Measurements from ENCODE around the gene HMCN2.
A peak's percentile ranks its signal among the peaks of the same experiment; 100 is the strongest.

Gene HMCN2

DNA sequence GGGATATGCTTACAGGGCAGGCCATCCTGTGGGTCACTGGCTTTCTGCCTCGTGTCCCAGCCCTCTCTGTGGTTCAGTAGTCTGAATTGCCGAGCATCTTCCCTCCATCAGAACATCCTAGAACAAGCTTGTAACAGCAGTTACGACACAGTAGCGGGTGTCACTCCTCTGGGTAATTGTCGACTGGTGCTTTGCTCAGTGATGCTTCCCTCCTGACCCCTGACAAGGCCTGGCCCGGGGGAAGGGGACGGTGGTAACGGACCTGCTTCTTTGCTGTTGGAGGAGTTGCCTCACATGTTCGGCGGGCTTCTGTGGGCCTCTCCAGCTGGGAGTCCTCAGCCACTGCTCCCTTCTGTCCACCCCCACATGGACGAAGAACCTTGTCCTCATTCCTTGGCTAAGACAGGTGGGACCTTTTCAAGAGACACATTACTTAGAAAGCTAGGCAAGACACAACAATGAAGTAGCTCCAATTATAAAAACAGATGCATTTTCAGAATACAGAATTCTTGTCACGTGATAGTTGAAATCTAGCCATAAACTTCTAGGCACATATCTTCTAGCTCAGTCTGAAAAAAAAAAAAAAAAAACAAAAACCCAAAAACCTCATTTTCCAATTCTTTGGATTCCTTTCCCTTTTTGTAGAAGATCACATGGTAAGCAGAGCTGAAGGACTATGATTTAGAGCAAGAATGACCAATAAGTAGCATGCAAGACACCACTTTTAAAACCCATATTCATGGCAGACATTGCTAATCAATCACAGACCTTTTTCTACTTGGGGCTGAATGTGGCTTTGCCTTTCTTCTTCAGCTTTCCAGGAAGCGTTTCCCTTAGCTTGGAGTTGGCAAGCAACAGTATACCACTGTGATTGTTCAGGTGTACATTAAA, 25.0 kb downstream of the HMCN2 start:
- DNase-seq = no peak

DNA sequence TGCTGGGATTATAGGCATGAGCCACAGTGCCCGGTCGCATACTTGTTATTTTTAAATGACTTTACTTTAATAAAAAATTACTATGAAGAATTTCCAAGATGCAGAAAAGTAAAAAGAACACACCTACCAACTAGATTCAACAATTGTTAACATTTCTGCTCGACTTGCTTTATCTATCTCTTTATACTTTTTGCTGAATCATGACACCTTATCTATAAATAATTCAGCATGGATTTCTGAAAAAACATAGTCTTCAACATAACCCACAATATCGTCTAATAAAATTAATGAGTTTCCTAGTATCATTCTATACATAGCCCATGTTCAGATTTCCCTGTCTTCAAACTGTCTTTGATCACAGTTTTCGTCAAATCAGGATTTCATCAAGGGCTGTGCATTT, 25.9 kb downstream of the HMCN2 start:
- DNase-seq = no peak

DNA sequence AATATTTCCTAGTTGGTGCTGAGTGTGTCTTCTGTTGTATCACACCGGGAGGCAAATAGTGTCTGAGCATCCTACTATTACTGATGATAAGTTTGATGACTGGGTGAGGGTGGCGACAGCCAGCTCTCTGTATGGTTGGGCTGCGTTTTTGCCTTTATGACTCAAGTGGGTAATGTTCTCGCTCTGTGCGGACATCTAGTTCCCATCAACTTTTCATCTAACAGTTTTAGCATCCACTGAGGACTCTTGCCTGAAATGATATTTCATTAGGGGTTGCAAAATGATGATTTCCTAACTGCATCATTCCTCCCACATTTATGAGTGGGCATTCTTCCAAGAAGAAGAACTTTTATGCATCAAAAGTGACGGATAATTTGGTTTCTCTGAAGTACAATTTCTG, 26.5 kb downstream of the HMCN2 start:
- DNase-seq = no peak

DNA sequence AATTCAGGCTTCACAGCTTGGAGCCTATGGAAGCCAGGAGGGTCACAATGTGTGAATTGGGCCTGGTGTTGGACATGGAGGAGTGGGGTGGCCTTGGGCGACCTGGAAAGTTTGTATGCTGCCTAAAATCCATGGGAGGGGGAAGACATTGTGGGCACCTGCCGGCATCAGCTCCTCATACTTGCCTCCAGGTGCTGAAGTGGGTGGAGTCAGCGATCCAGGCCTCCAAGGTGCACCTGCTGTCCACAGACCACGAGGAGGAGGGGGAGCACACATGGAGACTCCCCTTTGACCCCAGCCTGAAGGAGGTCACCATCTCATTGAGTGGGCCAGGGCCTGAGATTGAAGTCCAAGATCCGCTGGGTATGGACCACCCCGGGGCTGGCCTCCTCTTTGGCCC, 29.1 kb downstream of the HMCN2 start:
- no peak for DNase-seq

DNA sequence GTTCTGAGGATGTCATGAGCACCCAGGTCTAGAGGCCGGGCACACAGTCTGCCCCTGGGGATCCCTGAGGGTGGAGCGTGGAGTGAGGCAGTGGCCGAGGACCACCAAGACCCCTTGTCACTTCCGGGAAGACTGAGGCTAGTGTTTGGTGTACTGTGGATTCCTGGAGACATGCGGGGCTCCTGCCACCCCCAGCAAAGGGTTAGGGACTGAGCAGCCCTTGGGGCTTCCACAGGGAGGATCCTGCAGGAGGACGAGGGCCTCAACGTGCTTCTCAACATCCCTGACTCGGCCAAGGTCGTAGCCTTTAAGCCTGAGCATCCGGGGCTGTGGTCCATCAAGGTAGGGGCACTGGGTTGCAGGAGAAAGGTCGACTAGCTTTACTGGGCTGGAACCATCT, 29.9 kb downstream of the HMCN2 start:
- DNase-seq = no peak

DNA sequence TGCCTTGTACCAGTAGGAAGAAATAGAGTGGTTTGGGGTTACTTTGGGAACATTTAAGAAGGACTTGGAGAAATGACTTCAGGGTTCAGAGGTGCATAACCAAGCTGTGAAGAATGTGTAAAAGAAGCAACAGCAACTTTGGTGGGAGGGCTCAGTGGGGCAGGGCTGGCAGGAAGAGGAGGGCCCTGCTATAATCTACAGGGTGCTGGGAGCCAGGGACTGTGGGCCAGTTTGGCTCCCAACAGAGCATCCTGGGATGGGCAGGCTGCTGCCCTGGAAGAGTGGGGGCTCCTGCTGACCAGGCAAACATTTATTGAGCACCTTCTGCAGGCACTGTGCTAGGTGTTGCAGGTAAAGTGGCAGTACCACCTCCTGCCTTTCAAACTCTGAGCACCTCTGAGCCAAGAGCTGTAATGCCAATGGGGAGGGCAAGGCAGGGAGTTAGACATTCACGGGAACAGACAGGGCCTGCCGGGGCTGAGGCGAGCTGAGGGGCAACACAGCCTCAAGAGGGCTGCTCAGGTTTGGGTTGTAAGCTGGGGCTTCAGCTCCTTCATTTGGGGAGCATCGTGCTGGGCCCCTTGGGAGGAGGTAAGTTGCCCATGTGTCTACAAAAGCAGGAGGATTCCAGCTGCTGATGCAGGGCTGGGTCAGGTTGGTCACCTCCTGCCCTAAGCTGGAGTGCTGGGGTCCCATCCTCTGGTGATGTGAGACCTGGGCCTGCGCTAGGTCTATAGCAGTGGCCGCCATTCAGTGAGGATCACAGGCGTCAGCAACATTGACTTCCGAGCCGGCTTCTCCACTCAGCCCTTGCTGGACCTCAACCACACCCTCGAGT, 30.6 kb downstream of the HMCN2 start:
- DNase-seq = no peak

DNA sequence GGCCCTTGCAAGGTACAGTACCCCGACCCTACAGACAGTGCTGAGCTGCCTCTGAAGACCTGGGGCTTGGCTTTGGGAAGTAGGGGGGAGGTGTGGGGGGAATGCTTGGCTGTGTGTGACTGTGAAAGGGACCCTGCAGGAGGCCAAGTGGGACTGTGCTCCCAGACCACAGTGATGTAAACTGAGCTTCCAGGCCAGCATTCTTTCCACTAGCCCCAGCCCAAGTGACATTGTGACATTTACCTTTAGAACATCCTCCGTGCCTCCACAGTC, 31.2 kb downstream of the HMCN2 start:
- no peak for DNase-seq

DNA sequence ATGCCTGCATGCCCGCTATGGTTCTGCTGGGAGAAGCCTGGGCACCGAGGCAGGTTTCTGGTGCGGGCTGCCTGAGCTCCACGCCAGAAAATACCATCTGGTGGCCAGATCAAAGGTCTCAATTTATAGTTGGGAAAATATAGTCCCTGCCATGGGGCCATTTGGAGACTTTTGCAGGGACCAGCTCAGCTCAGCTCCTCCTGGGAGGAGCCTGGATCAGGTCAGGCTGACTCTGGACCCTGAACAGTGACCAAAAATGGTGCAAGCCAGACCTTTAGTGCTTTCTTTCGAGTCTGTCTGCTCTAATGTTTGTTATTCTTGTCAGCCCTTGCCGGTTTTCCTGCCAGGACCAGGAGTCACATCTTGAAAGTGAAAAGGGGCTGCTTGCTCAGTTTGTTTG, 31.8 kb downstream of the HMCN2 start:
- DNase-seq = no peak

DNA sequence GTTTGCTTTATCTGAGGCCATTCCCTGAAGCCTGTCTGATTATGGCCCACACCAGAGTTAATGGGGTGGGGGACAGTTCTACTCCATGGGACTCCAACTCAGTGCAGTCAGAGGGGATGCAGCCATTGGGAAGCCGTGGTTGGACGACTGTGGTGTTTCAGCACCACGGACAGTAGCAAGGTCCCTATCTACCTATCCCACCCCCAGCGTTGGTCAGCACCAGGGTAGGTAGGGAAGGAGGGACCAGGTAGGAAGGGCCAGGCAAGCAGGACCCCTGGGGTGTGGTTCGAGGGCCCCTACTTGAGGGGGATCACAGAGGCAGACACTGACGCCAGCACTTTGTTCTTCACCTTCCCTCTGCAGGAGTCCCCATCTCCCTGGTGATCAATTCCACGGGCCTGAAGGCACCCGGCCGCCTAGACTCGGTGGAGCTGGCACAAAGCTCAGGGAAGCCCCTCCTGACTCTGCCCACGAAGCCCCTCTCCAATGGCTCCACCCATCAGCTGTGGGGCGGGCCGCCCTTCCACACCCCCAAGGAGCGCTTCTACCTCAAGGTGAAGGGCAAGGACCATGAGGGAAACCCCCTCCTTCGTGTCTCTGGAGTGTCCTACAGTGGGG, 33.2 kb downstream of the HMCN2 start:
- peak; percentile 33 for DNase-seq

DNA sequence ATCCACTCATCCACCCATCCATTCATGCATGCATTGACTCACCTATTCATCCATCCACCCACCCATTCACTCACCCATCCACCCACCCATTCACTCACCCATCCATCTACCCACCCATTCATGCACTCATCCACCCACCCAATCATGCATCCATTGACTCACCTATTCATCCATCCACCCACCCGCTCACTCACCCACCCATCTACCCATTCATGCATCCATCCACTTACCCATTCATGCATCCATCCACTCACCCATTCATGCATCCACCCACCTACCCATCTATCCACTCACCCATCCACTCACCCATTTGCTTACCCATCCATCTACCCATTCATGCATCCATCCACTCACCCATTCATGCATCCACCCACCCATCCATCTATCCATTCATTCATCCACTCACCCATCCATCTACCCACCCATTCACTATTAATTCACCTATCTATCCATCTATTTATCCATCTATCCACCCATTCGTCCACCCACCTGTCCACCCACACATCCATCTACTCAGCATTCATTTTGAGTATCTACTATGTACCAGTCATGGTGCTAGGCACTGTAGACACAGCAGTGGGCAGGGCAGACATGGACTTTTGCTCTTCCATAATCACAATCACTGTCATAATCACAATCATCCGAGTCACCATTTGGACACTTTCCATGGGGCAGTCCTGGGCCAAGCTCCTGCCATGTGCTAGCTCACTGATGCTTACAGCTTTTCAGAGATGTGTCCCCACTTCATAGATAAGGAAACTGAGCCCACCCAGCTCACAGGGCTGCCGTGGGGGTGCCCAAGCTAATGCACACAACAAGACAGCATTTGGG, 34.4 kb downstream of the HMCN2 start:
- DNase-seq = no peak

DNA sequence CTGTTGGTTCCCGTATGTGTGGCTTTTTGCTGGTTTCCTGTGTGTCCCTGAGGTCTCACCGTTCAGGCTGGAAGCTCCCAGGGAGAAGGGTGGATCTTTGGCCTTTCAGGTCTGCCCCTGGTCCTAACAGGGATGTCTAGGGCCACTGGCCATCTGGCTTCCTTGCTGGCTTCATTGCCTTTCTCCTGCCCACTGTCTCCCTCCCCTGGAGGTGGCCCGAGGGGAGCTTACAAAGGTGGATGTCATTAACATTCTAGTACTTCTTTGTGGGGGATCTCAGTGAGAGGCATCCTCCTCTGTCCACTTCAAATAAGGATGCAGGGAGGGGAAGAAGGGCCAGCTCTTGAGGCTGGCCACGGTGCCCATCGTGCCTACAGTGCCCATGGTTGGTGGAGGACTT, 35.2 kb downstream of the HMCN2 start:
- no peak for DNase-seq

DNA sequence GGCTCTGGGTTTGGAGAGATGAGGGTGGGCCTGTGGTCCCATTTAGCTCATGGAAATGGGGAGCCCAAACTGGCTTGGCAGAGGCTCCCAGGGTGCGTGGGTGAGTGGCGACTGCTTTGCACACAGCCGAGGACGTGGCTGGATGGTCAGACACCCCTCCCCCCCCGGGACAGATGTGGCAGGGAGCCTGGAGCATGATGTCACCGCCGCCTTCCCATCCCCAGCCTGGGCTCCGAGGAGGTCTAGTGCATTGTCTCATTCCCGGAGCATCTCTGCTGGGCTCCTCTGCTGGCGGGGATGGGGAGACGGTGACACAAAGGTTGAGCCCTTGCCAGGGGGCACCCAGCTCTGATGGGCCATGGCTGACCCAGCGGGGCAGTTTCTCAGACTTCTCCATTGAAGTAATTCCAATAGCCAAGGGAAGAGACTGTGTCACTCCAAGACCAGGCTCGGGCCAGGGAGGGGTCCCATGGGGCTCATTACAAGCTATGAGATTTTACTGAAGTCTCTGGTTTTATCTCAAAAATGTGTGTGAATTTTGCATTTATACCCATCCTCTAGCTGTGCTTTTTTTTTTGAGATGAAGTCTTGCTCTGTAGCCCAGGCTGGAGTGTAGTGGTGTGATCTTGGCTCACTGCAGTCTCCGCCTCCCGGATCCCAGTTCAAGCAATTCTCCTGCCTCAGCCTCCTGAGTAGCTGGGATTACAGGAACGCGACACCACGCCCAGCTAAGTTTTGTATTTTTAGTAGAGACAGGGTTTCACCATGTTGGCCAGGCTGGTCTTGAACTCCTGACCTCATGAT, 36.1 kb downstream of the HMCN2 start:
- no peak for DNase-seq

DNA sequence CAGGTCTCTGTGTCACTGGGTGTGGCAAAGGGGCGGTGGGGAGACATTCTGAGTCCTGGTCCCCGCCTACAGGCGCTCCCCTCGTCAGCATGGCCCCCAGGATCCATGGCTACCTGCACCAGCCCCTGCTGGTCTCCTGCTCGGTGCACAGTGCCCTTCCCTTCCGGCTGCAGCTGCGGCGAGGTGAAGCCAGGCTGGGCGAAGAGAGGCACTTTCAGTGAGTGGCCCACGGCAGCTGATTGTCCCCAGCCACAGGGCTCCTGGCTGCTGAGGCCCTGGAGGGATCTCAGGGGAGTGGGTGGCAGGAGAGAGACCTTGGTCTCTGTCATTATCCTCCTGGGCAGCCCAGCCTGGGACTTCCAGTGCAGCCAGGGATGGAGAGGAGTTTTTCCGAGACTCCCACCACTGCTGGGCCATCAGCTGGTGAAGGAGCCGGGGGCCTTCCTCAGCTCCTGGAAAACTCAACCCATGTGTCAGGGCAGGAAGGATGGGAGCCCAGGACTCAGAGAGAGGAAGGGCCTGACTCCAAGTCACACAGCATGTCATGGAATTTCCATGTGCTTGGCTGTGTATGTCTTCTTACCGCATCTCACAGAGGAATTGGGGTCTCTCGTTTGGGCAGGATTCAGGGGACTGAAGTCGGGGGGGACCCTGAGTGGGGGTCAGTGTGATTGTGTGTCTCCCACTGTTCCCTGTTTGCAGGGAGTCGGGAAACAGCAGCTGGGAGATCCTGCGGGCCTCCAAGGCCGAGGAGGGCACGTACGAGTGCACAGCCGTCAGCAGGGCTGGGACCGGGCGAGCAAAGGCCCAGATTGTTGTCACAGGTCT, 37.4 kb downstream of the HMCN2 start:
- DNase-seq = no peak

DNA sequence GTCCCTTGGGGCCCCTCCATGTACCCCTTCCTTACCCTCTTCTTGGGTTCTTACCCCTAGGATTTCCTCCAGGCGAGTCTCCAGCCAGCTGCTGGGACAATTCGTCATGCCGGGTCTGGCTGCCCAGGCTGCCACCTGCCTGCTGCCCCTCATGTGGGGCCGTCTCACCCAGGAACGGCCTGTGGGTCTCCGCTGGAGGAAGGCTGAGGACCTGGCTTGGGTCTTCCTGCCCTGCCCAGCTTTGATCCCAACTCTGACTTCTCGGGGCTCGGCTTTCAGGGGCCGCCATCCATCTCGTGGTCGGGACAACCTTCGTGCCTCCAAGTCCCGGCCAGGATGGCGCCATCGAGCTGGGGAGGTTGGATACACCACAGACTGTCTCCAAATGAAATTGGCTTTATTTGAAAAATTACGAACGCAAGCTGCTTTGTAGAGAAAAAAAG, 38.1 kb downstream of the HMCN2 start:
- no peak for DNase-seq

DNA sequence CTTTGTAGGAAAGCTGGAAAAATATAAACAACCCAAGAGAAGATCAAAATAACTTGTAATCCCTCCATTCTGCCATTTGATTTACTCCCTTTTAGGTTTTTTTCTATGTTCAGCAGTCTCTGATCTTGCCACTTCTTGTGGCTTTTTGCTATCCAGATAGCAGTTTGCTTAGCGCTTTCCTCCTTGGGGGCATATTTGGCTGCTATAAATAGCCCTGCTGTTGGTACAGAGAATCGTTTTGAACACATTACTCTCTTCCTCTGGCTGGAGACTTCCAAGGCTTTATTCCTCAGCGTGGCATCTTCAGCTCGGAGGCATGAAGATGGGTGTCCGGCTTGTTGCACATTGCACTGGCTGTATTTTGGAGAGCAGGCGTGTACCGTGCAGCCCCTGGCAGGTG, 38.6 kb downstream of the HMCN2 start:
- DNase-seq = no peak

DNA sequence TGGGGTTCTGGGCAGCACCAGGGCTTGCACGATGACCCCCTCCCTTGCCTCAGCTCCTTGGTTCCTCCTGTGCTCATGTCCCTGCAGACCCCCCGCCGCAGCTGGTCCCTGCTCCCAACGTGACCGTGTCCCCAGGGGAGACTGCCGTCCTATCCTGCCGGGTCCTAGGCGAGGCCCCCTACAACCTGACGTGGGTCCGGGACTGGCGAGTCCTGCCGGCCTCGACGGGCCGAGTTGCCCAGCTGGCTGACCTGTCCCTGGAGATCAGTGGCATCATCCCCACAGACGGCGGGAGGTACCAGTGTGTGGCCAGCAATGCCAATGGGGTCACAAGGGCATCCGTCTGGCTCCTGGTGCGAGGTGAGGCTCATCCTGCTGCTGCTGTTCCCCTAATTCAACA, 39.1 kb downstream of the HMCN2 start:
- DNase-seq = no peak

DNA sequence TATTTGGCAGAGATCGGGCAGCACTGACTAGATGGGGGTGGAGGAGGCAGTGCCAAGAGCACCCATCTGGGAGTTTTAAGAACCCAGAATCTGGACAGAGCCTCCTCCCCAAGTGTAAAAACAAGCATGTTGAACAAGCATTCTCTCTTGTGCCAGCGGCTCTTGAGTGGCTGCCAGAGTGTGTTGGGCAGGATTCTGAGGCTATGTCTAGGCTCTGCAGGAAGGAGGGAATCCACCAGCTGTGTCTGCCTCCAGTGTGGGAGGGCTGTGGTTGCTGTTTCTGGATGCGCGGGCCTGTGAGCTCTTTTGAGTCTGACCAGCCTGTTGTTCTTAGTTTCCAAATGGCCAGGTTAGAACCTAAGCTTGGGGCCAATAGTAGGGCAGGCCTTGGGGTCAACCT, 39.8 kb downstream of the HMCN2 start:
- DNase-seq = no peak

DNA sequence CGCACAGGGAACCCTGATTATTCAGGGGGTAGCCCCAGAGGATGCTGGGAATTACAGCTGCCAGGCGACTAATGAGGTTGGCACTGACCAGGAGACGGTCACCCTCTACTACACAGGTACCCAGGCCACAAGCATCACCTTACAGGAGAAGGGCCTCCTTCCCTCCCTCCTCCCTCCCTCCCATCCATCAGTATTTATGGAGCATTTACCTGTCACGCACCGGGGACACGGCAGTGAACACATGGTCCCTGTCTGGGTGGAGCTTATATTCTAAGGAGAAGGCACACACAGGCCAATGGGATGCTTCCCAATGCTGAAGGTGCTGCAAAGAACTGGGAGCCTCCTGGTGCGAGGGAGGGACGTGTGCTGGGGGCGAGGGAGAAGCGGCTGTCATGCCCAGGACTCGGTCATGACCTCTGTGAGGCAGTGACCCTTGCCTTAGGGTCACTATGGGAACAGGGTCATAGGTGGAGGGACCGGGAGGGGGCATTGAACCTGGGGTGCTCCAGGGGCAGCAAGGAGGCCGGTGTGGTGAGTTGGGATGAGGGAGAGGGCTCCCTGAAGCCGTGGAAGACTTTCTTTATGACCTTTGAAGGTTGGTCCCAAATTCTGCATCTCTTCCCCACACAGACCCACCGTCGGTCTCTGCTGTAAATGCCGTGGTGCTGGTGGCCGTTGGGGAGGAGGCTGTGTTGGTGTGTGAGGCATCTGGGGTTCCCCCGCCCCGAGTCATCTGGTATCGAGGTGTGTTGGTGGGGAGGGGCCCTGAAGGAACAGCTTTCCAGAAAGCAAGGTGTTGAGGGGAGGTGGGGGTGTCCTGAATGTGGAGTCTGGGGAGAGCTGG, 41.5 kb downstream of the HMCN2 start:
- no peak for DNase-seq

DNA sequence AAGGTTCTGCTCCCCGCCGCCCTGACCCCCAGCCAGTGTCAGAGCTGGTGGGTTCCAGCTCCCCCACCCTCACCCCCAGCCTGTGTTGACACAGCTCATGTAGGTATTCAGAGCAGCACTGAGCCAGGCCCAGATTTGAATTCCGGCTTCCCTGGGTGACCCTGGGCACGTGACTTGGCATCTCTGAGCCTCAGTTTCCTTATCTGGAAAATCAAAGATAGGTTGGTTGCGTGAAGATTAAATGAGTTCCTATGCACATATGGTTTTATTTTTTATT, 42.0 kb downstream of the HMCN2 start:
- DNase-seq = no peak

DNA sequence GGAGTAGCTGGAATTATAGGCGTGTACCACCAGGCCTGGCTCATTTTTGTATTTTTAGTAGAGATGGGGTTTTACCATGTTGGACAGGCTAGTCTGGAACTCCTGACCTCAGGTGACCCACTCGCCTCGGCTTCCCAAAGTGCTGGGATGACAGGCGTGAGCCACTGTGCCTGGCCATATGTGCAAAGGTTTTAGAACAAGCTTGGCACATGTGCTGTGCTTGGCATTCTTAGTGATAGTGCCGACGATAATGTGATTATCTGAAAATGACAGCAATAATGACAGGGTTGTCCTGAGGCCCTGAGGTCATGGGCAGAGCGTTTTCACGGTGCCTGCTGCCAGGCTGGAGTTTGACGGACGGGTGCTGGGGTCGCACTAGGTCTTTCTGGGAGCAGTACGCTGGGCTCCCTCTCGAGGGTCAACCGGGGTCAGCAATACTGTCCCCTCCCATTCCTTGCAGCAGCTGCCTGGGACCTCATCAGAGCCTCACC, 42.6 kb downstream of the HMCN2 start:
- no peak for DNase-seq

Measured in NCI-H226 (cell line).